RWPE2 (cell line): ENCODE measurements around the gene JPH3.
"Not testable (repeated sequence)": the region's sequence is repeated elsewhere in the genome, so short reads cannot be mapped to it uniquely, and the experiment has no call there.

Experiments used
- ATAC-seq: fragments of 200-7000 bp; cut with Tn5 transposase; 3 replicates; pipeline ENCODE4 v1.9.1; 2021; ENCODE audit warnings: low read depth
- DNase-seq: peaks from one replicate; pipeline ENCODE4 v3.0.0-alpha.2; 2020; ENCODE audit warnings: low spot score
- H3K27ac ChIP-seq: fragments of 450-650 bp; 2 replicates; pipeline ENCODE4 v1.5.1; 2017; ENCODE audit warnings: mild to moderate bottlenecking; ENCODE audit not compliant: poor library complexity, severe bottlenecking
- H3K27me3 ChIP-seq: fragments of 250-450 bp; sonication (Bioruptor Pico); 2 replicates; pipeline ENCODE4 v1.5.1; 2021; ENCODE audit warnings: mild to moderate bottlenecking, moderate library complexity; ENCODE audit not compliant: insufficient read depth, poor library complexity, severe bottlenecking
- H3K36me3 ChIP-seq: fragments of 250-450 bp; sonication (Bioruptor Pico); 2 replicates; pipeline ENCODE4 v1.5.1; 2020; ENCODE audit warnings: low read depth, mild to moderate bottlenecking, moderate library complexity
- H3K4me1 ChIP-seq: fragments of 250-450 bp; sonication (Bioruptor Pico); 2 replicates; pipeline ENCODE4 v1.5.1; 2021; ENCODE audit warnings: mild to moderate bottlenecking, moderate library complexity; ENCODE audit not compliant: insufficient read depth, poor library complexity, severe bottlenecking
- H3K4me3 ChIP-seq: fragments of 250-450 bp; sonication (Bioruptor Pico); 2 replicates; pipeline ENCODE4 v1.5.1; 2021; ENCODE audit warnings: mild to moderate bottlenecking, moderate library complexity; ENCODE audit not compliant: severe bottlenecking
- H3K9me3 ChIP-seq: fragments of 250-450 bp; sonication (Bioruptor Pico); 2 replicates; pipeline ENCODE4 v1.5.1; 2021; ENCODE audit warnings: mild to moderate bottlenecking, moderate library complexity; ENCODE audit not compliant: severe bottlenecking
- TF ChIP-seq, protein P1 (sequence below): fragments of 450-650 bp; IDR thresholded peaks from one replicate; pipeline ENCODE4 v1.5.1; 2017; ENCODE audit warnings: mild to moderate bottlenecking, moderate library complexity; ENCODE audit not compliant: poor library complexity, severe bottlenecking

The JPH3 gene

DNA sequence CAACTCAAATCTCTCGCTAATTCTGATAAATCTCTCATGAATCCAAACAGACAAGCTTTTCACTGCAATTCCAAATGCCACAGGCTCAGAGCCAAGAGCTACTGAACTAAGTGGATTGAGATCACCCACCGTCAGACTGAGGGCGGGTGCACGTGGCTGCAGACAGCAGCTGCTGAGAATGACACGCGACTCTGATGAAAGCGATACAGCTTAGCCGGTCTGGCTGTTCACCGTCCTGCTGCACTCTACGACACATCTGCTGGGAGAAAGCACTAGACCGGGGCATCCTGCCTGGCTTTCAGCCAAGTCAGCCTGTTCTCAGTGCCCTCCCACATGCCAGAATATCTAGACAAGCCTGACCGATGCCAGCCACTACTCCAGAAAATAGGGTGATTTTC, 120.9 kb downstream of the JPH3 start:
- peaks cover 37% of the 10 kb centered on the region for H3K36me3 ChIP-seq
- TF ChIP-seq, protein P1, sequence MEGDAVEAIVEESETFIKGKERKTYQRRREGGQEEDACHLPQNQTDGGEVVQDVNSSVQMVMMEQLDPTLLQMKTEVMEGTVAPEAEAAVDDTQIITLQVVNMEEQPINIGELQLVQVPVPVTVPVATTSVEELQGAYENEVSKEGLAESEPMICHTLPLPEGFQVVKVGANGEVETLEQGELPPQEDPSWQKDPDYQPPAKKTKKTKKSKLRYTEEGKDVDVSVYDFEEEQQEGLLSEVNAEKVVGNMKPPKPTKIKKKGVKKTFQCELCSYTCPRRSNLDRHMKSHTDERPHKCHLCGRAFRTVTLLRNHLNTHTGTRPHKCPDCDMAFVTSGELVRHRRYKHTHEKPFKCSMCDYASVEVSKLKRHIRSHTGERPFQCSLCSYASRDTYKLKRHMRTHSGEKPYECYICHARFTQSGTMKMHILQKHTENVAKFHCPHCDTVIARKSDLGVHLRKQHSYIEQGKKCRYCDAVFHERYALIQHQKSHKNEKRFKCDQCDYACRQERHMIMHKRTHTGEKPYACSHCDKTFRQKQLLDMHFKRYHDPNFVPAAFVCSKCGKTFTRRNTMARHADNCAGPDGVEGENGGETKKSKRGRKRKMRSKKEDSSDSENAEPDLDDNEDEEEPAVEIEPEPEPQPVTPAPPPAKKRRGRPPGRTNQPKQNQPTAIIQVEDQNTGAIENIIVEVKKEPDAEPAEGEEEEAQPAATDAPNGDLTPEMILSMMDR = no peak
- no peaks in the 10 kb centered on the region for H3K4me1 ChIP-seq
- ATAC-seq (peak; percentile 17; the same call in 1 of the 3 replicates), DNase-seq (no peak)
- no peak overlapping the region for H3K4me3 ChIP-seq
- no peaks in the 10 kb centered on the region for H3K9me3 ChIP-seq
- no peaks in the 10 kb centered on the region for H3K27me3 ChIP-seq
- H3K27ac ChIP-seq = no peak overlapping the region

DNA sequence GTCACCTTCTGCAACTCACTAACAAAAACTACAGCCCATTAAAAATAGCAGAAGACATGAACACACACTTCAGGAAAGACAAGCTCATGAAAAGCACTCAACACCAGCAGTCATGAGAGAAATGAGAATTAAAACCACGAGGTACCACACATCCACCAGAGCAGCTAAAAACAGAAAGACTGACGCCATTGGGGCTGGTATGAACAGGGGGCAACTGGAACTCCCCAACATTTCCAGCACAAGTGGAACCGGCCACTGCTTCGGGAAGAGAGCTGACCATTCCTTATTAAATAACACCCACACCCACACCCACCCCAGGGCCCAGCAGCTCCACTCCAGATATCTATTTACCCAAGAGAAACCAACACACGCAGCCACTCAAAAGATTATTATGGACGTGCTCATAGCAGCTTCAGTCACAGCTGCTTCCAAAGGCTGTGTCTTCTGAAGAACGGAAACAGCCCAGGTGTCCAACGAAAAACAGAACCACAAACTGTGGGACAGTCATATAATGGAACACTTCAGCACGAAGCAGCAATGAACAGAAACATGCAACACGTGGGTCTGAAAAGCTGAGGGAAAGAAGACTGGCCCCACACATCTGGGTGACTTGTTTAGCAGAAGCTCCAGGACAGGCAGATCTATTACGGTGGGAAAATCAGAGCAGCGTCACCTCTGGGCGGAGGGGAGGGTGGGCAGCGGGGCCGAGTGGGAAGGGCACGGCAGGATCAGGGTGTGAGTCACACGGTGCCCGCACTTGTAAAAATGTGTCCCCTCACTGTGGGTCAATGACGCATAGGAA, 122.4 kb downstream of the JPH3 start:
- Histone ChIP-seq H3K27me3 (no peaks in the 10 kb centered on the region), H3K36me3 (peaks cover 51% of the 10 kb centered on the region), H3K4me3 (no peak overlapping the region), H3K27ac (no peak overlapping the region), H3K4me1 (no peaks in the 10 kb centered on the region), H3K9me3 (no peaks in the 10 kb centered on the region)
- no peak for ATAC-seq
- TF ChIP-seq, protein P1 = no peak
- DNase-seq = no peak

DNA sequence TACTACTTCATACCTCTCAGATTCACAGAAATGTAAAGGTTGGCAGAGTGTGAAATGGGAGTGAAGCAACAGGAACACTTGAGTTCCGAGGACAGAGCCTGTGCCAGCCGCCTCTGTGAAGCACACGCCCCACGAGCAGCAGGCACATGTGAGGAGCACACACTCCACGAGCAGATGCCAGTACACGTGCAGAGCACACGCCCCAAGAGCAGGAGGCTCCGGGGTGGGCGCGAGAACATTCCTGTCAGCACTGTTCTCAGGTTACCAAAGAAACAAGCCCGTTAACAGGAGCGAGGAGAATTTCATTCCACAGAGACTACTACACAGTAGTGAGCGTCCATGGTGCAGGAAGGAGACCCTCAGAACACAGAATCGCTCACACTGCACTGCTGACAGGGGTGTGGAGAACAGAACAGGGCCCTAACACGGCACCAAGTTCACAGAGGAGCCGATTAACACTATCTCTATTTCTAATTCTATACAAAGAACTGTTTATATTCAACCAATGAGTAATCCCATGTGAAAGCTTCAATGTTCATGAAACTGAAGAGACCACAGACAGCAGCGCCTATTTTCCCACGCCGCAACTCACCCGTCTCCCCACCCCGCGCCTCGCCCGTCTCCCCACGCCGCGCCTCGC, 123.4 kb downstream of the JPH3 start:
- DNase-seq (no peak), ATAC-seq (no peak)
- Histone ChIP-seq H3K27ac (no peak overlapping the region), H3K9me3 (no peaks in the 10 kb centered on the region), H3K4me1 (no peaks in the 10 kb centered on the region), H3K4me3 (no peak overlapping the region), H3K27me3 (no peaks in the 10 kb centered on the region), H3K36me3 (peaks cover 57% of the 10 kb centered on the region)
- TF ChIP-seq, protein P1 = no peak

DNA sequence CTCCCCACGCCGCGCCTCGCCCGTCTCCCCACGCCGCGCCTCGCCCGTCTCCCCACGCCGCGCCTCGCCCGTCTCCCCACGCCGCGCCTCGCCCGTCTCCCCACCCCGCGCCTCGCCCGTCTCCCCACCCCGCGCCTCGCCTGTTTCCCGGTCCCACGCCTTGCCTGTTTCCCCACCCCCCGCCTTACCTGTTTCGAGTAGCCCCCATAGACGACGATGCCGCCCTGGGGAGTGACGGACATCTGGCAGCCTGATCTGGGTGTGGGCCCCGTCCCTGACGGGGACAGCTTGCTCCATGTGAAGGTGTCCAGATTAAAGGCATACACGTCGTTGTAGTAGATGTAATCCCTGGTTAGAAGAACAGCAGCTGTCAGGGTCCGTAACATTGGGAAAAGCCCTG, 124.3 kb downstream of the JPH3 start:
- H3K27me3 ChIP-seq, H3K9me3 ChIP-seq, ATAC-seq, H3K4me1 ChIP-seq, H3K4me3 ChIP-seq, H3K27ac ChIP-seq: not testable (repeated sequence)
- peak; percentile 70 for DNase-seq
- peaks cover 58% of the 10 kb centered on the region for H3K36me3 ChIP-seq

DNA sequence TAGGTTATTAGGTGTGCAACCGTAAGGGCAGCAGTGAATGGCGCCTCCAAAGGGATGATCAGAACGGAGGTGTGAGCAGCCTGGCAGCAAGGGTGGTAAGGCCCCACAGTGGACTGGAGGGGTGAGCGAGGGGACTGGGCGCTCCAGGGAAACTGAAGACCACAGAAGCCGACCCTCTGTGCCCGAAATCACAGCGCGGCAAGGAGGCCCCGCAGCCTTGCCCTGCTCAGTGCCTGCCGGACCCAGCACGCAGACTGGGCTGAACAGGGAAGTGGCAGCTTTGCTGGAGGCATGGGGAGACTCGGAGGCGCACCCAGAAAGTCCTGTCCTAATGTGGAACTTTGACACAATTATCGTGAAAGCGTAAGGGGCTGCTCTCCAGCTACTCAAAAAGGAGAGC, 125.0 kb downstream of the JPH3 start:
- no peak overlapping the region for H3K27ac ChIP-seq
- H3K4me1 ChIP-seq = no peaks in the 10 kb centered on the region
- peaks cover 55% of the 10 kb centered on the region for H3K36me3 ChIP-seq
- H3K27me3 ChIP-seq = no peaks in the 10 kb centered on the region
- ATAC-seq (no peak), DNase-seq (no peak)
- H3K4me3 ChIP-seq = no peak overlapping the region
- TF ChIP-seq, protein P1 = no peak
- no peaks in the 10 kb centered on the region for H3K9me3 ChIP-seq
